OCI-LY7 (cell line): ENCODE data around the gene LHFPL6. TPM values are rescaled to one million over a fixed set of nuclear protein-coding genes. Genes with fewer than 3 reads are reported as not detected.

Source experiments
- BruUV-seq: library from RNA; stranded (reverse); fragments of 400-500 nt; replicated peaks from 2 replicates; lab custom pipeline; 2021; lab: Mats Ljungman, UMichigan
- CTCF ChIA-PET: fragments of 300-600 bp; sonication (Branson Sonifier 250); formaldehyde crosslinking; loops from one replicate; lab custom pipeline; 2022; ENCODE audit warnings: antibody characterized with exemption; ENCODE audit not compliant: unreplicated experiment; lab: Charles Lee
- POLR2A ChIA-PET: fragments of 300-600 bp; sonication (Branson Sonifier 250); formaldehyde crosslinking; loops from one replicate; lab custom pipeline; 2022; ENCODE audit warnings: antibody characterized with exemption; lab: Charles Lee
- DNase-seq: peaks from one replicate; pipeline ENCODE4 v3.0.0-alpha.2; 2015; ENCODE audit warnings: low spot score
- H2AFZ ChIP-seq: fragments of 200-600 bp; sonication (generic), shearing (Covaris generic); 2 replicates; pipeline ENCODE4 v1.6.1; 2014; ENCODE audit warnings: mild to moderate bottlenecking, antibody characterized with exemption, low read length, moderate library complexity
- H3K27ac ChIP-seq: fragments of 200-600 bp; sonication (generic); 2 replicates; pipeline ENCODE4 v1.5.1; 2014; ENCODE audit warnings: mixed run types, low read depth, mild to moderate bottlenecking, moderate library complexity, low read length, inconsistent platforms; ENCODE audit not compliant: poor library complexity, severe bottlenecking
- H3K36me3 ChIP-seq: fragments of 200-600 bp; sonication (generic); 2 replicates; pipeline ENCODE4 v1.6.1; 2014; ENCODE audit warnings: mild to moderate bottlenecking, antibody characterized with exemption, low read length, moderate library complexity, mixed read lengths; ENCODE audit not compliant: insufficient read depth
- H3K4me1 ChIP-seq: fragments of 200-600 bp; sonication (generic); 2 replicates; pipeline ENCODE4 v1.5.1; 2014; ENCODE audit warnings: mild to moderate bottlenecking, low read length; ENCODE audit not compliant: insufficient read depth, poor library complexity, severe bottlenecking
- H3K4me2 ChIP-seq: fragments of 200-600 bp; sonication (generic); 2 replicates; pipeline ENCODE4 v1.6.1; 2014; ENCODE audit warnings: mild to moderate bottlenecking, low read length
- H3K4me3 ChIP-seq: fragments of 200-600 bp; sonication (generic); 2 replicates; pipeline ENCODE4 v1.5.1; 2014; ENCODE audit warnings: mild to moderate bottlenecking, low read depth, low read length; ENCODE audit not compliant: poor library complexity, severe bottlenecking
- H3K79me2 ChIP-seq: fragments of 200-600 bp; sonication (generic); 2 replicates; pipeline ENCODE4 v1.6.1; 2016; ENCODE audit warnings: low read depth, mild to moderate bottlenecking, low read length, moderate library complexity, mixed read lengths; ENCODE audit not compliant: insufficient read depth
- H3K9me2 ChIP-seq: fragments of 200-600 bp; sonication (generic); 2 replicates; pipeline ENCODE4 v1.6.1; 2016; ENCODE audit warnings: mild to moderate bottlenecking, low read length, mixed read lengths; ENCODE audit not compliant: insufficient read depth
- H3K9me3 ChIP-seq: fragments of 200-600 bp; sonication (generic); 2 replicates; pipeline ENCODE4 v1.6.1; 2014; ENCODE audit warnings: mild to moderate bottlenecking, mixed run types, low read length, mixed read lengths
- H4K20me1 ChIP-seq: fragments of 200-600 bp; sonication (generic); 2 replicates; pipeline ENCODE4 v1.6.1; 2014; ENCODE audit warnings: mild to moderate bottlenecking, antibody characterized with exemption, low read length, moderate library complexity, mixed read lengths; ENCODE audit not compliant: insufficient read depth
- EZH2phosphoT487 ChIP-seq: fragments of 200-600 bp; sonication (generic); IDR thresholded peaks from 2 replicates; pipeline ENCODE4 v1.6.1; 2018; ENCODE audit warnings: low read depth, borderline replicate concordance, mild to moderate bottlenecking, mixed run types, antibody characterized with exemption, low read length, moderate library complexity, mixed read lengths
- intact Hi-C: fragments of 100-400 bp; cut with micrococcal nuclease; formaldehyde crosslinking; loops from one replicate; pipeline ENCODE4 v1.10.0; 2022; ENCODE audit not compliant: unreplicated experiment
- total RNA-seq, 2 experiments: library from RNA; depleted of rRNA in 1 of 2; stranded (reverse); fragments of >200 nt in 1 of 2; shearing (Covaris generic) in 1 of 2; gene quantifications; 2 replicates each; pipeline ENCODE4 v1.2.3, GENCODE V29; 2014 to 2022
- TF ChIP-seq, protein P1 (sequence below): fragments of 200-600 bp; sonication (generic); conservative IDR thresholded peaks from 2 replicates; pipeline ENCODE4 v1.5.1; 2014; ENCODE audit warnings: mild to moderate bottlenecking, antibody characterized with exemption, low read length, moderate library complexity, mixed read lengths

Gene LHFPL6
- total RNA-seq, 2 experiments from 2014 or later: 15.1 to 27.7 TPM

DNA sequence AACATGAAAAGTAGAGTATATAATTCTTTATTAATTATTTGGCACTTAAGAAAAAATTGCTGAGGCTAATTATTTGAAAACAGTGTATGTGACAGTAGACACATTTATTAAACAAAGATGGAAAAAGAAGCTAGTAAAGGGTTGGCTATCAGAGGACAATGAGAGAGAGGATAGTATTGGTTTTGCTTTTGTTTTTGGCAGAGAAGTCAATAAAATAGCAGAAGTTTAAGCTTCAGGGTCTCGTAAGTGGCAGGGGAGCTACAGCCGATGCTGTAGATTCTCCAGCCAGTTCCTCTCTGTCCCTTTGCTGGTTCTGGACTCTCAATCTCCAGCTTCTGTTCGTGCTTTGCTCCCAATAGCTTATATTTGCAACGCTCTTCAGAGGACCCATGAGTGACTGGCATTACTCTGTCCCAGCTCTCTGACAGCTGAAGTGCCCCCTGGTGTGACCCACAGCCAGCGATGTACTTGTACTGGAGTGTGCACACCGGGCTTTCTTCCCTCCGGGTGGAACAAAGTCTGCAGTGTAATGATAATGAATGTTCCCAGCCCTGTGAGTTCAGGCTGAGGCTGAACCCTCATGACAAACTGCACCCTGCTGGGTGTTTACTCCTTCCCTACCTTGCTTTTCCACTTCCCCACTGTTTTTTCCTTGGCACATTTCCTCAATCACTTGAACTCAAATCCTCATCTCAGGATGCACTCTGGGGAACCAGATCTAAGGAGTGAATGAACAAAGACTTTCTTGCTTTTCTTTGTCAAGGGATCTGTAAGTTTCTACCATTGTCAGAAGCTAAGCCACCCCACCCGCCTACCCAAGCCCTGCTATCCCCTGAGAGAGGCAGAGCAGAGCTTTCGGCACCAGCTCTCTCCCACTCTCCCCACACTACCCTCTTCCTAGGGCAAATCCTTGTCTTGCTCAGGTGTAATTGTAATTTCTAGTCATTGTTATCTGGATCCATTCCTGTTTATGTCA lies 254.8 kb downstream of the LHFPL6 start:
- DNase-seq: no peak
- no TSS peak for BruUV-seq
- H3K4me2 ChIP-seq: no peak overlapping the region
- no peaks in the 10 kb centered on the region for H3K79me2 ChIP-seq
- H3K4me3 ChIP-seq: no peak overlapping the region
- POLR2A ChIA-PET: interaction anchor here (0.9 kb wide), 1 partner anchor 11 kb away, joined by 5 read pairs; no protein-coding TSS in a partner anchor
- H3K4me1 ChIP-seq: no peaks in the 10 kb centered on the region
- CTCF ChIA-PET: no interaction called here
- no peaks in the 10 kb centered on the region for H3K9me2 ChIP-seq
- intact Hi-C loops: loop anchor here (10.0 kb wide), 1 partner anchor 373 kb away; no protein-coding TSS in a partner anchor
- H4K20me1 ChIP-seq: no peaks in the 10 kb centered on the region
- H3K36me3 ChIP-seq: no peaks in the 10 kb centered on the region
- H3K9me3 ChIP-seq: no peaks in the 10 kb centered on the region
- TF ChIP-seq EZH2phosphoT487: no peak
- TF ChIP-seq, protein P1, sequence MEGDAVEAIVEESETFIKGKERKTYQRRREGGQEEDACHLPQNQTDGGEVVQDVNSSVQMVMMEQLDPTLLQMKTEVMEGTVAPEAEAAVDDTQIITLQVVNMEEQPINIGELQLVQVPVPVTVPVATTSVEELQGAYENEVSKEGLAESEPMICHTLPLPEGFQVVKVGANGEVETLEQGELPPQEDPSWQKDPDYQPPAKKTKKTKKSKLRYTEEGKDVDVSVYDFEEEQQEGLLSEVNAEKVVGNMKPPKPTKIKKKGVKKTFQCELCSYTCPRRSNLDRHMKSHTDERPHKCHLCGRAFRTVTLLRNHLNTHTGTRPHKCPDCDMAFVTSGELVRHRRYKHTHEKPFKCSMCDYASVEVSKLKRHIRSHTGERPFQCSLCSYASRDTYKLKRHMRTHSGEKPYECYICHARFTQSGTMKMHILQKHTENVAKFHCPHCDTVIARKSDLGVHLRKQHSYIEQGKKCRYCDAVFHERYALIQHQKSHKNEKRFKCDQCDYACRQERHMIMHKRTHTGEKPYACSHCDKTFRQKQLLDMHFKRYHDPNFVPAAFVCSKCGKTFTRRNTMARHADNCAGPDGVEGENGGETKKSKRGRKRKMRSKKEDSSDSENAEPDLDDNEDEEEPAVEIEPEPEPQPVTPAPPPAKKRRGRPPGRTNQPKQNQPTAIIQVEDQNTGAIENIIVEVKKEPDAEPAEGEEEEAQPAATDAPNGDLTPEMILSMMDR: no peak
- H2AFZ ChIP-seq: no peak overlapping the region
- H3K27ac ChIP-seq: no peak overlapping the region

DNA sequence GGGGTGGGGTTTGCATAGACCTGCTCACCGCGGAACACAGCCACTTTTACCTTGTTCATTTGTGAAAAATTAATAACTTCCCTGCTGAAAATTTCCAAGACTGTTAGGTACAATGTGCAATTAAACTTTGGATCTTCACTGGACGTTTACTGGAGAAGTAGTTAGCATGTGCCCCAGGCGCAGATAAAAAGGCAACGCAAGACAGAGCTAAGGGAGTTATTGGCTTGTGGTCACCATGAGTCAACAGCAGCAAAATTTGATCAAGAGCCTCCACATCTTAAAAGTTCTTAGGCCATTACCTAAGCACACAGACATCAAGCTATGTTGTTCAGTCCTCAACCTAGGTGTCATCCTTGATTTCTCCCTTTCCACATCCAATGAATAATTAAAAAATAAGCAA lies 257.0 kb downstream of the LHFPL6 start:
- Histone ChIP-seq H3K36me3 (no peaks in the 10 kb centered on the region), H3K79me2 (no peaks in the 10 kb centered on the region), H4K20me1 (no peaks in the 10 kb centered on the region), H2AFZ (no peak overlapping the region), H3K9me3 (no peaks in the 10 kb centered on the region), H3K4me3 (no peak overlapping the region), H3K27ac (no peak overlapping the region), H3K4me2 (no peak overlapping the region), H3K4me1 (no peaks in the 10 kb centered on the region), H3K9me2 (no peaks in the 10 kb centered on the region)
- TF ChIP-seq EZH2phosphoT487: no peak
- TF ChIP-seq, protein P1: no peak
- BruUV-seq: no TSS peak
- ChIA-PET CTCF (no interaction called here), POLR2A (interaction anchor here (0.6 to 1.3 kb wide), 2 partner anchors 54 to 69 kb away, joined by 3 to 5 read pairs; no protein-coding TSS in a partner anchor)
- DNase-seq: no peak
- intact Hi-C loops: loop anchor here (10.0 kb wide), 1 partner anchor 371 kb away; no protein-coding TSS in a partner anchor
